ENCODE data around the gene GAS6.
A peak's percentile ranks its signal among the peaks of the same experiment; 100 is the strongest.
"Not testable (repeated sequence)": the region's sequence is repeated elsewhere in the genome, so short reads cannot be mapped to it uniquely, and the experiment has no call there.

Gene GAS6

GRCh38 chr13:113838711-113839201 lies 25.1 kb downstream of the GAS6 start:
- no peak for TF ChIP-seq CTCF (IDR thresholded peaks at IDR 0.05; ENCODE audit: low read depth, low read length)
- peak overlapping the region; percentile 46 for H3K4me3 ChIP-seq (ENCODE audit: low read depth, low read length)

GRCh38 chr13:113837560-113838355 lies 26.1 kb downstream of the GAS6 start:
- H3K4me3 ChIP-seq (ENCODE audit: low read depth, low read length) = peak overlapping the region; percentile 46
- TF ChIP-seq CTCF (IDR thresholded peaks at IDR 0.05; ENCODE audit: low read depth, low read length) = no peak

- no peak overlapping the region for H3K4me3 ChIP-seq (ENCODE audit: low read depth, low read length)
These were observed 26.9 kb downstream of the GAS6 start for GRCh38 chr13:113836768-113837559.

GRCh38 chr13:113835461-113836270 lies 28.2 kb downstream of the GAS6 start:
- no peak overlapping the region for H3K4me3 ChIP-seq (ENCODE audit: low read depth, low read length)
- TF ChIP-seq CTCF (IDR thresholded peaks at IDR 0.05; ENCODE audit: low read depth, low read length) = no peak

More at GRCh38 chr13:113836768-113837559, 26.9 kb downstream of the GAS6 start:
- TF ChIP-seq CTCF (IDR thresholded peaks at IDR 0.05; ENCODE audit: low read depth, low read length) = no peak

GRCh38 chr13:113834496-113835200 lies 29.2 kb downstream of the GAS6 start:
- no peak for TF ChIP-seq CTCF (IDR thresholded peaks at IDR 0.05; ENCODE audit: low read depth, low read length)
- H3K4me3 ChIP-seq (ENCODE audit: low read depth, low read length) = no peak overlapping the region

GRCh38 chr13:113834006-113834405 lies 29.9 kb downstream of the GAS6 start:
- not testable (repeated sequence) for H3K4me3 ChIP-seq (ENCODE audit: low read depth, low read length)
